GM23248 (cell line): ENCODE measurements around the gene DUSP16. TPM values are rescaled to one million over a fixed set of nuclear protein-coding genes. Genes with fewer than 3 reads are reported as not detected.

Source experiments
- DNase-seq: peaks from one replicate; pipeline ENCODE4 v3.0.0-alpha.2; 2015
- H2AFZ ChIP-seq: fragments of 200-600 bp; sonication (generic); 2 replicates; pipeline ENCODE4 v1.6.1; 2016; ENCODE audit warnings: antibody characterized with exemption
- H3F3A ChIP-seq: fragments of 200-600 bp; sonication (generic); 2 replicates; pipeline ENCODE4 v1.6.1; 2016; ENCODE audit warnings: mild to moderate bottlenecking, antibody characterized with exemption, mixed run types; ENCODE audit not compliant: insufficient read depth
- H3K27ac ChIP-seq: fragments of 200-600 bp; sonication (generic); 2 replicates; pipeline ENCODE4 v1.5.1; 2016; ENCODE audit warnings: mild to moderate bottlenecking
- H3K27me3 ChIP-seq: fragments of 200-600 bp; sonication (generic); replicated peaks from 2 replicates; pipeline ENCODE4 v1.6.1; 2016; ENCODE audit warnings: mild to moderate bottlenecking; ENCODE audit not compliant: insufficient read depth
- H3K36me3 ChIP-seq: fragments of 200-600 bp; sonication (generic); 2 replicates; pipeline ENCODE4 v1.6.1; 2016; ENCODE audit warnings: low read depth, mild to moderate bottlenecking
- H3K4me1 ChIP-seq: fragments of 200-600 bp; sonication (generic); 2 replicates; pipeline ENCODE4 v1.6.1; 2016; ENCODE audit warnings: mild to moderate bottlenecking; ENCODE audit not compliant: insufficient read depth
- H3K4me2 ChIP-seq: fragments of 200-600 bp; sonication (generic); one replicate; pipeline ENCODE4 v1.6.1; 2016; ENCODE audit warnings: mild to moderate bottlenecking; ENCODE audit not compliant: unreplicated experiment
- H3K4me3 ChIP-seq: fragments of 200-600 bp; sonication (generic); 2 replicates; pipeline ENCODE4 v1.5.1; 2016; ENCODE audit warnings: mild to moderate bottlenecking
- H3K79me2 ChIP-seq: fragments of 200-600 bp; sonication (generic); 2 replicates; pipeline ENCODE4 v1.6.1; 2016; ENCODE audit warnings: mild to moderate bottlenecking; ENCODE audit not compliant: insufficient read depth
- H3K9ac ChIP-seq: fragments of 200-600 bp; sonication (generic); 2 replicates; pipeline ENCODE4 v1.6.1; 2016; ENCODE audit warnings: mild to moderate bottlenecking
- H3K9me2 ChIP-seq: fragments of 200-600 bp; sonication (generic); 2 replicates; pipeline ENCODE4 v1.6.1; 2016; ENCODE audit warnings: mixed run types, mild to moderate bottlenecking, moderate library complexity; ENCODE audit not compliant: insufficient read depth
- H3K9me3 ChIP-seq: fragments of 200-600 bp; sonication (generic); one replicate; pipeline ENCODE4 v1.6.1; 2017; ENCODE audit warnings: low read depth
- H4K20me1 ChIP-seq: fragments of 200-600 bp; sonication (generic); 2 replicates; pipeline ENCODE4 v1.6.0; 2016; ENCODE audit not compliant: insufficient read depth
- EZH2 ChIP-seq: fragments of 200-600 bp; sonication (generic); IDR thresholded peaks from 2 replicates; pipeline ENCODE4 v1.6.1; 2018; ENCODE audit warnings: antibody characterized with exemption, mild to moderate bottlenecking; ENCODE audit not compliant: insufficient read depth, poor library complexity, severe bottlenecking
- EZH2phosphoT487 ChIP-seq: fragments of 200-600 bp; sonication (generic); IDR thresholded peaks from 2 replicates; pipeline ENCODE4 v1.6.1; 2018; ENCODE audit warnings: antibody characterized with exemption, moderate library complexity, mild to moderate bottlenecking, low read depth; ENCODE audit not compliant: insufficient read depth
- WGBS, 2 experiments: methylation state at CpG; one replicate each; pipeline ENCODE4 v1.1.6; 2015 to 2017; ENCODE audit warnings: low lambda C conversion rate in 2 of 2, low coverage in 1 of 2; ENCODE audit errors: missing lambda C conversion rate in 2 of 2; 5-methylcytosine and 5-hydroxymethylcytosine counted together
- in situ Hi-C: fragments of 300-500 bp; cut with MboI; formaldehyde crosslinking; loops from 2 replicates; pipeline ENCODE4 v1.15.0; 2020
- polyA plus RNA-seq: library from polyadenylated mRNA; unstranded; fragments of >200 nt; fragmentation: Nextera tagmentation; extraction: Ambion mirVana; gene quantifications from 2 replicates; pipeline ENCODE4 v1.2.1, GENCODE V29; 2016
- total RNA-seq: library from RNA; depleted of rRNA; stranded (reverse); fragments of >200 nt; shearing (Covaris generic); gene quantifications from 2 replicates; pipeline ENCODE4 v1.2.3, GENCODE V29; 2014

The DUSP16 gene
- total and polyA plus RNA-seq, 2 experiments from 2014 or later: 1.1 to 2.8 TPM

- no peak overlapping the region for H3K4me2 ChIP-seq
- no peaks in the 10 kb centered on the region for H3K4me1 ChIP-seq
- no peak overlapping the region for H3K27ac ChIP-seq
- H3K9ac ChIP-seq: no peak overlapping the region
- H3F3A ChIP-seq: no peaks in the 10 kb centered on the region
- H3K9me3 ChIP-seq: no peaks in the 10 kb centered on the region
- H3K36me3 ChIP-seq: no peaks in the 10 kb centered on the region
- H3K27me3 ChIP-seq: no peaks in the 10 kb centered on the region
- 97 to 100% methylated on average over 2 of the region's 2 CpGs for WGBS, 2 experiments
- no peaks in the 10 kb centered on the region for H3K9me2 ChIP-seq
- no peaks in the 10 kb centered on the region for H4K20me1 ChIP-seq
- no peak for DNase-seq
- in situ Hi-C loops: no loop called here
- TF ChIP-seq EZH2: no peak
- no peak overlapping the region for H2AFZ ChIP-seq
- H3K4me3 ChIP-seq: no peak overlapping the region
- no peaks in the 10 kb centered on the region for H3K79me2 ChIP-seq
Measured at GRCh38 chr12:12450043-12450471, 112.6 kb downstream of the DUSP16 start.

GRCh38 chr12:12449533-12450025 lies 113.1 kb downstream of the DUSP16 start:
- Histone ChIP-seq H3K79me2 (no peaks in the 10 kb centered on the region), H3K27me3 (no peaks in the 10 kb centered on the region), H3K4me1 (no peaks in the 10 kb centered on the region), H3K4me2 (no peak overlapping the region), H4K20me1 (no peaks in the 10 kb centered on the region), H3K9me2 (no peaks in the 10 kb centered on the region), H2AFZ (no peak overlapping the region), H3K36me3 (no peaks in the 10 kb centered on the region), H3K27ac (no peak overlapping the region), H3K9ac (no peak overlapping the region), H3K4me3 (no peak overlapping the region), H3K9me3 (no peaks in the 10 kb centered on the region), H3F3A (no peaks in the 10 kb centered on the region)
- in situ Hi-C loops: no loop called here
- no peak for DNase-seq
- TF ChIP-seq EZH2: no peak
- no peak for TF ChIP-seq EZH2phosphoT487
- 89 to 90% methylated on average over 13 of the region's 13 CpGs for WGBS, 2 experiments

- Histone ChIP-seq H2AFZ (no peak overlapping the region), H3K9me3 (no peaks in the 10 kb centered on the region), H3K4me1 (peaks cover 6% of the 10 kb centered on the region), H4K20me1 (no peaks in the 10 kb centered on the region), H3K9ac (no peak overlapping the region), H3K4me3 (no peak overlapping the region), H3K9me2 (no peaks in the 10 kb centered on the region), H3K4me2 (no peak overlapping the region), H3K27ac (no peak overlapping the region), H3K79me2 (no peaks in the 10 kb centered on the region), H3F3A (peaks cover 2% of the 10 kb centered on the region; the same call in 1 of the 2 replicates), H3K27me3 (no peaks in the 10 kb centered on the region), H3K36me3 (no peaks in the 10 kb centered on the region)
- DNase-seq: no peak
- no peak for TF ChIP-seq EZH2phosphoT487
- TF ChIP-seq EZH2: no peak
- in situ Hi-C loops: no loop called here
- 95 to 96% methylated on average over 10 of the region's 10 CpGs for WGBS, 2 experiments
Measured at GRCh38 chr12:12447837-12448236, 114.8 kb downstream of the DUSP16 start.

GRCh38 chr12:12447236-12447635 lies 115.4 kb downstream of the DUSP16 start:
- no peaks in the 10 kb centered on the region for H3K27me3 ChIP-seq
- DNase-seq: no peak
- in situ Hi-C loops: no loop called here

GRCh38 chr12:12446786-12447185 lies 115.9 kb downstream of the DUSP16 start:
- Histone ChIP-seq H3K9ac (no peak overlapping the region), H3K79me2 (no peaks in the 10 kb centered on the region), H3K27me3 (no peaks in the 10 kb centered on the region), H3K4me3 (no peak overlapping the region), H4K20me1 (no peaks in the 10 kb centered on the region), H3K4me1 (peaks cover 13% of the 10 kb centered on the region), H3K36me3 (no peaks in the 10 kb centered on the region), H2AFZ (no peak overlapping the region), H3F3A (peaks cover 11% of the 10 kb centered on the region; the same call in 1 of the 2 replicates), H3K4me2 (no peak overlapping the region), H3K9me2 (no peaks in the 10 kb centered on the region), H3K9me3 (no peaks in the 10 kb centered on the region), H3K27ac (no peak overlapping the region)
- in situ Hi-C loops: no loop called here
- TF ChIP-seq EZH2 (no peak), EZH2phosphoT487 (no peak)
- WGBS, 2 experiments: 98 to 100% methylated on average over 3 of the region's 3 CpGs
- no peak for DNase-seq

More at GRCh38 chr12:12447236-12447635, 115.4 kb downstream of the DUSP16 start:
- Histone ChIP-seq H3F3A (peaks cover 8% of the 10 kb centered on the region; the same call in 1 of the 2 replicates), H3K4me3 (no peak overlapping the region), H3K4me1 (peaks cover 12% of the 10 kb centered on the region), H2AFZ (no peak overlapping the region), H3K9ac (no peak overlapping the region), H3K79me2 (no peaks in the 10 kb centered on the region), H3K4me2 (no peak overlapping the region), H3K36me3 (no peaks in the 10 kb centered on the region), H3K27ac (no peak overlapping the region), H3K9me2 (no peaks in the 10 kb centered on the region), H4K20me1 (no peaks in the 10 kb centered on the region), H3K9me3 (no peaks in the 10 kb centered on the region)
- no peak for TF ChIP-seq EZH2
- WGBS, 2 experiments: 65 to 67% methylated on average over 8 of the region's 8 CpGs
